Measurements from ENCODE around the gene MRAP.

Gene MRAP

GRCh38 chr21:32347351-32347750 is 48.7 kb downstream of the MRAP start:
- in situ Hi-C loops (cut with MboI; ENCODE audit: low sequenced_read_pairs), result no loop called here

GRCh38 chr21:32347977-32348376 is 49.3 kb downstream of the MRAP start:
- in situ Hi-C loops (cut with MboI; ENCODE audit: low sequenced_read_pairs), result no loop called here

GRCh38 chr21:32348604-32349332 is 50.1 kb downstream of the MRAP start:
- in situ Hi-C loops (cut with MboI; ENCODE audit: low sequenced_read_pairs), result no loop called here

GRCh38 chr21:32349333-32349944 is 50.8 kb downstream of the MRAP start:
- in situ Hi-C loops (cut with MboI; ENCODE audit: low sequenced_read_pairs), result no loop called here

- in situ Hi-C loops (cut with MboI; ENCODE audit: low sequenced_read_pairs), result no loop called here
Measured at GRCh38 chr21:32350211-32350980, 51.7 kb downstream of the MRAP start.

- in situ Hi-C loops (cut with MboI; ENCODE audit: low sequenced_read_pairs), result no loop called here
Measured at GRCh38 chr21:32350981-32351380, 52.3 kb downstream of the MRAP start.

GRCh38 chr21:32351428-32351827 is 52.8 kb downstream of the MRAP start:
- in situ Hi-C loops (cut with MboI; ENCODE audit: low sequenced_read_pairs), result no loop called here

- in situ Hi-C loops (cut with MboI; ENCODE audit: low sequenced_read_pairs), result no loop called here
Measured at GRCh38 chr21:32352526-32352925, 53.9 kb downstream of the MRAP start.

GRCh38 chr21:32353002-32353711 is 54.5 kb downstream of the MRAP start:
- in situ Hi-C loops (cut with MboI; ENCODE audit: low sequenced_read_pairs), result no loop called here

GRCh38 chr21:32356874-32357395 is 58.3 kb downstream of the MRAP start:
- in situ Hi-C loops (cut with MboI; ENCODE audit: low sequenced_read_pairs), result no loop called here

- in situ Hi-C loops (cut with MboI; ENCODE audit: low sequenced_read_pairs), result no loop called here
Measured at GRCh38 chr21:32359719-32360260, 61.1 kb downstream of the MRAP start.

- in situ Hi-C loops (cut with MboI; ENCODE audit: low sequenced_read_pairs), result no loop called here
Measured at GRCh38 chr21:32360401-32360975, 61.8 kb downstream of the MRAP start.

All from HL-60/S4 treated with retinoic acid at 250 ng/mL for 4 days and 3 days (cell line).